Right ventricle myocardium superior (tissue), 1 donor: ENCODE measurements around the gene EPHA3. TPM values are rescaled to one million over a fixed set of nuclear protein-coding genes. Genes with fewer than 3 reads are reported as not detected.

Source experiments
- ATAC-seq: fragments of 200-7000 bp; cut with Tn5 transposase; one replicate; pipeline ENCODE4 v1.9.1; 2020; ENCODE audit warnings: mild to moderate bottlenecking; ENCODE audit not compliant: poor library complexity
- DNase-seq: peaks from one replicate; pipeline ENCODE4 v3.0.0-alpha.2; 2020
- intact Hi-C: fragments of 100-400 bp; cut with DNase I; formaldehyde crosslinking; loops from one replicate; pipeline ENCODE4 v1.11.2; 2022
- long read RNA-seq: library from polyadenylated mRNA; unstranded; transcript quantifications from one replicate; pipeline ENCODE4 v2.0.0, GENCODE V29; 2021
- total RNA-seq: library from RNA; stranded (reverse); fragmentation: NEBNext Ultra II Directional; extraction: Animal tissue kit (Norgen Biotek cat#: 25700); gene quantifications from one replicate; pipeline ENCODE4 v1.2.1, GENCODE V29; 2021
- donor health status: DM: no; HTN: yes; CAD: no; lungs with severe emphysema.

Gene EPHA3
- 3.5 TPM for total RNA-seq
- long read RNA-seq, partial matches to known transcripts, result 0 of 2 reads
- long read RNA-seq, other reads (novel, unspliced or antisense), result 2 of 2 reads

- intact Hi-C loops, result no loop called here
- peak; percentile 97 for ATAC-seq
These were observed at the start of gene EPHA3 for GRCh38 chr3:89107461-89108290. TSS of gene EPHA3 (plus strand) at chr3:89107621. CDS start at chr3:89107749, 128 bp downstream.

GRCh38 chr3:89058371-89058770 is 49.0 kb upstream of the EPHA3 start:
- intact Hi-C loops, result no loop called here
- ATAC-seq, result no peak
- no peak for DNase-seq

More at GRCh38 chr3:89107461-89108290, at the start of gene EPHA3:
- DNase-seq, result peak; percentile 79

GRCh38 chr3:89059211-89059925 is 48.1 kb upstream of the EPHA3 start:
- DNase-seq, result no peak
- intact Hi-C loops, result no loop called here
- no peak for ATAC-seq

- intact Hi-C loops, result no loop called here
These were observed 46.2 kb upstream of the EPHA3 start for GRCh38 chr3:89061259-89061658.

GRCh38 chr3:89067736-89068135 is 39.7 kb upstream of the EPHA3 start:
- ATAC-seq (no peak), DNase-seq (no peak)
- intact Hi-C loops, result no loop called here

More at GRCh38 chr3:89061259-89061658, 46.2 kb upstream of the EPHA3 start:
- no peak for DNase-seq
- ATAC-seq, result no peak

- intact Hi-C loops, result no loop called here
- ATAC-seq, result no peak
These were observed 34.8 kb upstream of the EPHA3 start for GRCh38 chr3:89072642-89073041.

GRCh38 chr3:89079944-89080343 is 27.5 kb upstream of the EPHA3 start:
- ATAC-seq, result no peak

More at GRCh38 chr3:89072642-89073041, 34.8 kb upstream of the EPHA3 start:
- DNase-seq, result no peak

GRCh38 chr3:89087851-89088250 is 19.6 kb upstream of the EPHA3 start:
- ATAC-seq (no peak), DNase-seq (no peak)
- intact Hi-C loops, result no loop called here

More at GRCh38 chr3:89079944-89080343, 27.5 kb upstream of the EPHA3 start:
- intact Hi-C loops, result no loop called here
- no peak for DNase-seq

GRCh38 chr3:89098173-89098572 is 9.2 kb upstream of the EPHA3 start:
- ATAC-seq, result no peak
- intact Hi-C loops, result no loop called here
- no peak for DNase-seq

GRCh38 chr3:89098964-89099585 is 8.3 kb upstream of the EPHA3 start:
- DNase-seq, result no peak
- ATAC-seq, result peak; percentile 79
- intact Hi-C loops, result no loop called here

- intact Hi-C loops, result no loop called here
- no peak for DNase-seq
- no peak for ATAC-seq
These were observed 6.2 kb upstream of the EPHA3 start for GRCh38 chr3:89101251-89101650.

GRCh38 chr3:89101921-89102320 is 5.5 kb upstream of the EPHA3 start:
- no peak for ATAC-seq
- intact Hi-C loops, result no loop called here
- no peak for DNase-seq

- DNase-seq (no peak), ATAC-seq (peak; percentile 18)
- intact Hi-C loops, result no loop called here
These were observed 2.9 kb upstream of the EPHA3 start for GRCh38 chr3:89104499-89104898.

GRCh38 chr3:89105503-89105902 is 1.9 kb upstream of the EPHA3 start:
- intact Hi-C loops, result no loop called here
- ATAC-seq, result no peak
- DNase-seq, result no peak

GRCh38 chr3:89108291-89108550 is 800 bp downstream of the EPHA3 start:
- intact Hi-C loops, result no loop called here

GRCh38 chr3:89113344-89113743 is 5.9 kb downstream of the EPHA3 start:
- no peak for ATAC-seq
- intact Hi-C loops, result loop anchor here (5.0 kb wide), 1 partner anchor 911 kb away; no protein-coding TSS in a partner anchor
- no peak for DNase-seq

More at GRCh38 chr3:89108291-89108550, 800 bp downstream of the EPHA3 start:
- no peak for DNase-seq
- ATAC-seq, result no peak

- peak; percentile 98 for ATAC-seq
- intact Hi-C loops, result loop anchor here (5.0 kb wide), 1 partner anchor 912 kb away; no protein-coding TSS in a partner anchor
- DNase-seq, result peak; percentile 74
These were observed 6.7 kb downstream of the EPHA3 start for GRCh38 chr3:89113893-89114840.

- ATAC-seq, result peak; percentile 6
- intact Hi-C loops, result loop anchor here (5.0 kb wide), 1 partner anchor 913 kb away; no protein-coding TSS in a partner anchor
- no peak for DNase-seq
These were observed 7.4 kb downstream of the EPHA3 start for GRCh38 chr3:89114841-89115223.
